Activated CD8-positive, alpha-beta memory T cell treated with anti-CD3 and anti-CD28 coated beads for 4 hours (primary cell): Measurements from ENCODE around the gene HAGH.

Experiments
- DNase-seq, 2 donors: peaks; one replicate each; pipeline ENCODE4 v3.0.0-alpha.2; 2020; ENCODE audit warnings: low read depth in 2 of 2

HAGH gene

GRCh38 chr16:1773703-1774447 is 52.8 kb downstream of the HAGH start:
- no peak for DNase-seq

GRCh38 chr16:1772908-1773702 is 53.5 kb downstream of the HAGH start, which contains the start of gene MRPS34:
Gene MRPS34 (minus strand): TSS chr16:1773134. CDS start chr16:1773119, 15 bp downstream.
- peak; percentile 54 to 67 for DNase-seq

GRCh38 chr16:1772362-1772907 is 54.2 kb downstream of the HAGH start, which contains the start of gene EME2:
Gene EME2 (plus strand): TSS chr16:1772810. CDS start chr16:1773228, 418 bp downstream.
- no peak for DNase-seq

GRCh38 chr16:1771864-1772361 is 54.7 kb downstream of the HAGH start:
- DNase-seq = no peak

- peak; percentile 44 to 53 for DNase-seq
Observed at GRCh38 chr16:1771188-1771863, 55.3 kb downstream of the HAGH start, which contains the start of gene NME3. Gene NME3 (minus strand): TSS chr16:1771543. CDS start chr16:1771534, 9 bp downstream.

- peak in 1 of 2 donors; percentile 20 for DNase-seq
Observed at GRCh38 chr16:1770328-1771187, 56.1 kb downstream of the HAGH start.

GRCh38 chr16:1769402-1770300 is 57.0 kb downstream of the HAGH start:
- DNase-seq = no peak

- DNase-seq = no peak
Observed at GRCh38 chr16:1768767-1769401, 57.7 kb downstream of the HAGH start.

GRCh38 chr16:1768061-1768766 is 58.4 kb downstream of the HAGH start:
- no peak for DNase-seq

GRCh38 chr16:1767116-1767994 is 59.3 kb downstream of the HAGH start:
- DNase-seq = no peak

GRCh38 chr16:1766701-1767100 is 59.9 kb downstream of the HAGH start:
- no peak for DNase-seq

- no peak for DNase-seq
Observed at GRCh38 chr16:1766231-1766630, 60.4 kb downstream of the HAGH start.

- DNase-seq = no peak
Observed at GRCh38 chr16:1765826-1766225, 60.8 kb downstream of the HAGH start.

- DNase-seq = no peak
Observed at GRCh38 chr16:1764971-1765370, 61.7 kb downstream of the HAGH start.

- no peak for DNase-seq
Observed at GRCh38 chr16:1763521-1764511, 62.8 kb downstream of the HAGH start.

GRCh38 chr16:1762879-1763520 is 63.6 kb downstream of the HAGH start:
- DNase-seq = no peak
